PFSK-1 (cell line): ENCODE measurements around the gene PTPRN2.

Experiments
- FOXP2 ChIP-seq: optimal IDR thresholded peaks from 2 replicates; pipeline ENCODE3; 2011; ENCODE audit warnings: borderline replicate concordance, control low read depth, inconsistent platforms; ENCODE audit not compliant: insufficient read depth; ENCODE audit errors: extremely low read length, extremely low read depth
- POLR2AphosphoS5 ChIP-seq: IDR thresholded peaks from 2 replicates; pipeline ENCODE4 v1.6.1; 2012; ENCODE audit warnings: low read depth, mild to moderate bottlenecking, control low read depth, low read length, moderate library complexity
- REST ChIP-seq, 2 experiments: IDR thresholded peaks; 2 replicates each; pipeline versions ENCODE4 v1.6.1 to v1.8.0; 2011 to 2012; ENCODE audit warnings: low read depth in 2 of 2, low read length in 2 of 2, control low read depth in 1 of 2, inconsistent platforms in 1 of 2, mild to moderate bottlenecking in 1 of 2, moderate library complexity in 1 of 2; ENCODE audit not compliant: insufficient read depth in 1 of 2
- SIN3A ChIP-seq: IDR thresholded peaks from 2 replicates; pipeline ENCODE4 v1.6.1; 2012; ENCODE audit warnings: mild to moderate bottlenecking, low read length, moderate library complexity, borderline replicate concordance; ENCODE audit not compliant: insufficient read depth
- TAF1 ChIP-seq: IDR thresholded peaks from 2 replicates; pipeline ENCODE4 v1.6.1; 2012; ENCODE audit warnings: low read length, control low read depth, borderline replicate concordance; ENCODE audit not compliant: insufficient read depth

DNA sequence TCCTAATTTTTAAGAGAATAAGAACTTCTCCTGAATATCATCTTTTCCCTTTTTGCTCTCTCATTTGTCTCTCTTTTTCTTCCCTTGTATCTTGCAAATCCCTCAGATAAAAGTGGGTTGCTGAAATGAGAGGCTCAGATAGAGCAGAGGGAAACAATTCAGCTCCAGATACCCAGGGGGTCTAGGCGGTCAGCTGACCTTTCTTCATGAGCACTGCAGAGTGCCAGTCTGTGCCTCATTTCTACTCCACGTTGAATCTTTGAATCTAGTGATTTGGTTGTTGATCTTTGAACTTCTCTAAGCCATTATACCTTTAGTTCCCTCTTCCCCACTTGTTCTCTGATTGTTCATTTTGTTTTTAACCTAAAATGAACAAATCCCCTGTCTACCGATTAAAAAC, 572.6 kb downstream of the PTPRN2 start:
- TF ChIP-seq REST (IDR thresholded peaks at IDR 0.05; ENCODE audit: insufficient read depth in 1 of 2, low read depth in 2 of 2, low read length in 2 of 2) (no peak), TAF1 (no peak), POLR2AphosphoS5 (no peak), SIN3A (no peak), FOXP2 (no peak)
